ENCODE results near the gene OSGIN1. TPM values are rescaled to one million over a fixed set of nuclear protein-coding genes. Genes with fewer than 3 reads are reported as not detected.

The OSGIN1 gene
- polyA plus RNA-seq, 3 donors, result 1.8 to 4.0 (median 2.0) TPM

DNA sequence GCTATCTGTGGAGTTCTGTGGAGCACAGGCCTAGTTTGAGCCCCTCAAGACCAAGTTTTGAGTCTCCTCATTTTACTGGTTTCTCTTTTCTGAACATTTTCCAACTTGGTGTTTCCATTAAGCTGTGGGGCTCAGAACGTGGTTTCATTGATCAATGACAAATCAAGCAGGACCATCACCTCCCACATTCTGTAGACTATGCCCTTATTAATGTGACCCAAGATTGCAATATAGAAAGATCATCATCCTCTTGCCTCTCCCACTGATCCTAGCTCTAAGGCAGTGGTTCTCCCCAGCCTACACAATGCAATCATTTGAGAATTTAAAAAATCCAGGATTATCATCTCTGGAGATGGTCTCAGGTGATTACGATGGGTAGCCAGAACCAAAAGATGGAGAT is 15.8 kb upstream of the OSGIN1 start:
- Histone ChIP-seq H3K9ac (ENCODE audit: insufficient read depth, low read length, poor library complexity, severe bottlenecking) (no peak overlapping the region), H2AFZ (ENCODE audit: insufficient read depth, low read depth, low read length, poor library complexity, severe bottlenecking) (no peak overlapping the region), H3K9me3 (replicated peaks in 1 of 2; ENCODE audit: control insufficient read depth in 1 of 2, insufficient read depth in 1 of 2, low read length in 2 of 2) (no peaks in the 10 kb centered on the region), H3K27me3 (ENCODE audit: control insufficient read depth in 2 of 2, insufficient read depth in 2 of 2, low read length in 2 of 2) (no peaks in the 10 kb centered on the region), H3K4me3 (replicated peaks in 1 of 3; ENCODE audit: low read depth in 2 of 3, low read length in 3 of 3) (no peak overlapping the region), H4K20me1 (ENCODE audit: insufficient read depth, low read length) (no peaks in the 10 kb centered on the region), H3K27ac (ENCODE audit: low read depth in 1 of 2, low read length in 2 of 2) (no peak overlapping the region), H3K4me2 (replicated peaks; ENCODE audit: extremely low read depth, low read length, poor library complexity, severe bottlenecking) (no peak overlapping the region), H3K36me3 (replicated peaks in 1 of 2; ENCODE audit: control insufficient read depth in 1 of 2, insufficient read depth in 2 of 2, low read length in 2 of 2) (no peaks in the 10 kb centered on the region), H3K79me2 (ENCODE audit: insufficient read depth, low read length) (no peaks in the 10 kb centered on the region), H3K4me1 (ENCODE audit: control insufficient read depth in 1 of 2, insufficient read depth in 2 of 2, low read length in 2 of 2) (peaks cover 16 to 17% of the 10 kb centered on the region in 2 donors)
- no peak overlapping the region for H3K27ac Mint-ChIP-seq
- intact Hi-C loops (cut with micrococcal nuclease), result no loop called here
- TF ChIP-seq, protein P1, sequence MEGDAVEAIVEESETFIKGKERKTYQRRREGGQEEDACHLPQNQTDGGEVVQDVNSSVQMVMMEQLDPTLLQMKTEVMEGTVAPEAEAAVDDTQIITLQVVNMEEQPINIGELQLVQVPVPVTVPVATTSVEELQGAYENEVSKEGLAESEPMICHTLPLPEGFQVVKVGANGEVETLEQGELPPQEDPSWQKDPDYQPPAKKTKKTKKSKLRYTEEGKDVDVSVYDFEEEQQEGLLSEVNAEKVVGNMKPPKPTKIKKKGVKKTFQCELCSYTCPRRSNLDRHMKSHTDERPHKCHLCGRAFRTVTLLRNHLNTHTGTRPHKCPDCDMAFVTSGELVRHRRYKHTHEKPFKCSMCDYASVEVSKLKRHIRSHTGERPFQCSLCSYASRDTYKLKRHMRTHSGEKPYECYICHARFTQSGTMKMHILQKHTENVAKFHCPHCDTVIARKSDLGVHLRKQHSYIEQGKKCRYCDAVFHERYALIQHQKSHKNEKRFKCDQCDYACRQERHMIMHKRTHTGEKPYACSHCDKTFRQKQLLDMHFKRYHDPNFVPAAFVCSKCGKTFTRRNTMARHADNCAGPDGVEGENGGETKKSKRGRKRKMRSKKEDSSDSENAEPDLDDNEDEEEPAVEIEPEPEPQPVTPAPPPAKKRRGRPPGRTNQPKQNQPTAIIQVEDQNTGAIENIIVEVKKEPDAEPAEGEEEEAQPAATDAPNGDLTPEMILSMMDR (IDR thresholded peaks at IDR 0.05), result no peak
- no peak for DNase-seq
- 94% methylated on average over 2 of the region's 2 CpGs for WGBS (ENCODE audit: insufficient coverage)
- H3K27me3 Mint-ChIP-seq (ENCODE audit: low read depth in 3 of 3), result peaks cover 3 to 7% (median 6%) of the 10 kb centered on the region in 3 donors
- H3K4me3 Mint-ChIP-seq, result no peak overlapping the region
- H3K9me3 Mint-ChIP-seq, result peaks cover 0 to 11% (median 2%) of the 10 kb centered on the region in 7 donors
- H3K36me3 Mint-ChIP-seq, result peaks cover 7 to 9% of the 10 kb centered on the region in 2 donors
- H3K4me1 Mint-ChIP-seq, result peaks cover 13% of the 10 kb centered on the region

DNA sequence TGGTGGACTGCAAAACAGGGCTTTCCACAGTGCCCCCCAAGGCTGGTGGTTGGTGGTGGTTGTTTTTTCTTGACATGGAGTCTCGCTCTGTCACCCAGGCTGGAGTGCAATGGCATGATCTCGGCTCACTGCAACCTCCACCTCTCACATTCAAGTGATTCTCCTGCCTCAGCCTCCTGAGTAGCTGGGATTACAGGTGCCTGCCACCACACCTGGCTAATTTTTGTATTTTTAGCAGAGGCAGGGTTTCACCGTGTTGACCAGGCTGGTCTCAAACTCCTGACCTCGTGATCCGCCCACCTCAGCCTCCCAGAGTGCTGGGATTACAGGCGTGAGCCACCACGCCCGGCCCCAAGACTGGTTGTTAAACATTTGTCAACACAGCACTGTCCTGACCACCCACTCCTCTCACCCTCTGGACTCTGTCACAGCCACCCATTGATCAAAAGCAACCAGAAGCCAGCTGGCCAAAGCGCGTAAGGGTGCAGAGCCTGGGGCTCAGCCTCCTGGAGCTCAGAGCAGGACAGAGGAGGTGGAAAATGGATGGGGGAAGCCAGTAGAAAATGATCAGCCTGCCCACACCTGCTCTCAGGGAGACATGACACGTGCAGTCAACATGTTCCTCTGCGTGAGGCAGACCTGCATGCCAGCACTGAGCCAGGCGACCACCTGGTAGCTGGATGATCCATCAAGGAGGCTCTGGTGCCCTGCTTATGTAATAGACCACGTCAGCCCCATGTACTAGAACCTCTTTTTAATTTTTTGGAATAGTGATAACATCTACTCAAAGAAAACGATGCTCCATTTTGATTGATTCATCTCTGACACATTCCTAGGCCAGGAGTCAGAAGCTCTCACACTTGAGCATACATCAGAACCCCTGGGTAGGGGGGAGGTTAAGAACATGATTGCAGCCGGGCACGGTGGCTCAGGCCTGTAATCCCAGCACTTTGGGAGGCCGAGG is 14.8 kb upstream of the OSGIN1 start:
- intact Hi-C loops (cut with micrococcal nuclease), result no loop called here
- Histone ChIP-seq H3K9me3 (replicated peaks in 1 of 2; ENCODE audit: control insufficient read depth in 1 of 2, insufficient read depth in 1 of 2, low read length in 2 of 2) (no peaks in the 10 kb centered on the region), H3K4me3 (replicated peaks in 1 of 3; ENCODE audit: low read depth in 2 of 3, low read length in 3 of 3) (no peak overlapping the region), H3K4me2 (replicated peaks; ENCODE audit: extremely low read depth, low read length, poor library complexity, severe bottlenecking) (no peak overlapping the region), H3K9ac (ENCODE audit: insufficient read depth, low read length, poor library complexity, severe bottlenecking) (no peak overlapping the region), H3K36me3 (replicated peaks in 1 of 2; ENCODE audit: control insufficient read depth in 1 of 2, insufficient read depth in 2 of 2, low read length in 2 of 2) (no peaks in the 10 kb centered on the region), H4K20me1 (ENCODE audit: insufficient read depth, low read length) (no peaks in the 10 kb centered on the region), H3K27ac (ENCODE audit: low read depth in 1 of 2, low read length in 2 of 2) (peak overlapping the region in 1 of 2 donors; percentile 72), H2AFZ (ENCODE audit: insufficient read depth, low read depth, low read length, poor library complexity, severe bottlenecking) (no peak overlapping the region), H3K79me2 (ENCODE audit: insufficient read depth, low read length) (no peaks in the 10 kb centered on the region), H3K27me3 (ENCODE audit: control insufficient read depth in 2 of 2, insufficient read depth in 2 of 2, low read length in 2 of 2) (no peaks in the 10 kb centered on the region), H3K4me1 (ENCODE audit: control insufficient read depth in 1 of 2, insufficient read depth in 2 of 2, low read length in 2 of 2) (peaks cover 16 to 17% of the 10 kb centered on the region in 2 donors)
- peak overlapping the region in 3 of 7 donors; percentile 43 to 65 (median 63) for H3K27ac Mint-ChIP-seq
- no peak overlapping the region for H3K4me3 Mint-ChIP-seq
- peaks cover 7 to 9% of the 10 kb centered on the region in 2 donors for H3K36me3 Mint-ChIP-seq
- peaks cover 3 to 7% (median 7%) of the 10 kb centered on the region in 3 donors for H3K27me3 Mint-ChIP-seq (ENCODE audit: low read depth in 3 of 3)
- peaks cover 13% of the 10 kb centered on the region for H3K4me1 Mint-ChIP-seq
- TF ChIP-seq, protein P1 (IDR thresholded peaks at IDR 0.05), result no peak
- H3K9me3 Mint-ChIP-seq, result peaks cover 0 to 11% (median 2%) of the 10 kb centered on the region in 7 donors
- no peak for DNase-seq
- 97% methylated on average over 12 of the region's 18 CpGs for WGBS (ENCODE audit: insufficient coverage)

All from CD14-positive monocyte (primary cell).